T-helper 2 cell treated with Interferon-gamma antibody and Interleukin-4, amounts not matched to agents 5 μg/mL and 100 μg/mL, for 36 hours (primary cell): ENCODE measurements around the gene CAMKMT.

ENCODE experiments used
- DNase-seq: peaks from one replicate; pipeline ENCODE4 v3.0.0; 2021; ENCODE audit warnings: low spot score
- H3K27ac Mint-ChIP-seq: one replicate; pipeline ENCODE4 v1.8.0; 2021; ENCODE audit warnings: mild to moderate bottlenecking, mixed read lengths
- H3K27me3 Mint-ChIP-seq: one replicate; pipeline ENCODE4 v1.8.0; 2021; ENCODE audit warnings: low read depth, mixed read lengths
- H3K36me3 Mint-ChIP-seq: one replicate; pipeline ENCODE4 v1.8.0; 2021; ENCODE audit warnings: low read depth, mixed read lengths
- H3K4me1 Mint-ChIP-seq: one replicate; pipeline ENCODE4 v1.8.0; 2021; ENCODE audit warnings: low read depth, mixed read lengths
- H3K4me3 Mint-ChIP-seq: one replicate; pipeline ENCODE4 v1.8.0; 2022; ENCODE audit warnings: mild to moderate bottlenecking, moderate library complexity, mixed read lengths
- H3K9me3 Mint-ChIP-seq: one replicate; pipeline ENCODE4 v1.8.0; 2021; ENCODE audit warnings: mixed read lengths

Gene CAMKMT

GRCh38 chr2:44548221-44549098, 186.7 kb downstream of the CAMKMT start:
- Mint-ChIP-seq H3K27me3 (no peaks in the 10 kb centered on the region), H3K9me3 (no peaks in the 10 kb centered on the region), H3K27ac (no peak overlapping the region), H3K4me1 (peaks cover 8% of the 10 kb centered on the region), H3K36me3 (no peaks in the 10 kb centered on the region), H3K4me3 (no peak overlapping the region)
- DNase-seq: no peak

GRCh38 chr2:44549099-44549471, 187.3 kb downstream of the CAMKMT start:
- H3K27ac Mint-ChIP-seq: no peak overlapping the region
- no peaks in the 10 kb centered on the region for H3K27me3 Mint-ChIP-seq
- no peak for DNase-seq
- peaks cover 8% of the 10 kb centered on the region for H3K4me1 Mint-ChIP-seq
- no peaks in the 10 kb centered on the region for H3K9me3 Mint-ChIP-seq
- no peaks in the 10 kb centered on the region for H3K36me3 Mint-ChIP-seq
- H3K4me3 Mint-ChIP-seq: no peak overlapping the region

GRCh38 chr2:44549856-44550255, 188.1 kb downstream of the CAMKMT start:
- Mint-ChIP-seq H3K4me3 (no peak overlapping the region), H3K27me3 (no peaks in the 10 kb centered on the region), H3K27ac (no peak overlapping the region), H3K9me3 (no peaks in the 10 kb centered on the region), H3K36me3 (no peaks in the 10 kb centered on the region), H3K4me1 (peaks cover 8% of the 10 kb centered on the region)
- DNase-seq: no peak

- Mint-ChIP-seq H3K27me3 (no peaks in the 10 kb centered on the region), H3K27ac (no peak overlapping the region), H3K4me1 (peaks cover 8% of the 10 kb centered on the region), H3K9me3 (no peaks in the 10 kb centered on the region), H3K36me3 (no peaks in the 10 kb centered on the region), H3K4me3 (no peak overlapping the region)
- DNase-seq: no peak
These were observed 188.8 kb downstream of the CAMKMT start for GRCh38 chr2:44550561-44550960.

- no peak overlapping the region for H3K27ac Mint-ChIP-seq
- H3K4me1 Mint-ChIP-seq: peaks cover 8% of the 10 kb centered on the region
- no peak for DNase-seq
- H3K4me3 Mint-ChIP-seq: no peak overlapping the region
- H3K9me3 Mint-ChIP-seq: no peaks in the 10 kb centered on the region
- H3K36me3 Mint-ChIP-seq: peaks cover 1% of the 10 kb centered on the region
- H3K27me3 Mint-ChIP-seq: no peaks in the 10 kb centered on the region
These were observed 189.8 kb downstream of the CAMKMT start for GRCh38 chr2:44551497-44551896.

- Mint-ChIP-seq H3K36me3 (peaks cover 1% of the 10 kb centered on the region), H3K27me3 (no peaks in the 10 kb centered on the region), H3K4me3 (no peak overlapping the region), H3K27ac (no peak overlapping the region), H3K4me1 (peaks cover 8% of the 10 kb centered on the region), H3K9me3 (no peaks in the 10 kb centered on the region)
- no peak for DNase-seq
These were observed 191.7 kb downstream of the CAMKMT start for GRCh38 chr2:44553456-44553855.

- Mint-ChIP-seq H3K27me3 (no peaks in the 10 kb centered on the region), H3K4me1 (peaks cover 4% of the 10 kb centered on the region), H3K36me3 (peaks cover 1% of the 10 kb centered on the region), H3K27ac (no peak overlapping the region), H3K9me3 (no peaks in the 10 kb centered on the region), H3K4me3 (no peak overlapping the region)
- no peak for DNase-seq
These were observed 194.0 kb downstream of the CAMKMT start for GRCh38 chr2:44555700-44556099.

- Mint-ChIP-seq H3K27ac (no peak overlapping the region), H3K36me3 (peaks cover 1% of the 10 kb centered on the region), H3K4me3 (no peak overlapping the region), H3K4me1 (peaks cover 7% of the 10 kb centered on the region), H3K9me3 (no peaks in the 10 kb centered on the region), H3K27me3 (no peaks in the 10 kb centered on the region)
- no peak for DNase-seq
These were observed 197.4 kb downstream of the CAMKMT start for GRCh38 chr2:44559108-44559507.

GRCh38 chr2:44560352-44560751, 198.6 kb downstream of the CAMKMT start:
- Mint-ChIP-seq H3K4me3 (no peak overlapping the region), H3K36me3 (peaks cover 1% of the 10 kb centered on the region), H3K9me3 (no peaks in the 10 kb centered on the region), H3K27ac (no peak overlapping the region), H3K4me1 (peaks cover 7% of the 10 kb centered on the region), H3K27me3 (no peaks in the 10 kb centered on the region)
- no peak for DNase-seq

- H3K36me3 Mint-ChIP-seq: no peaks in the 10 kb centered on the region
- peaks cover 7% of the 10 kb centered on the region for H3K4me1 Mint-ChIP-seq
- no peak overlapping the region for H3K27ac Mint-ChIP-seq
- H3K4me3 Mint-ChIP-seq: no peak overlapping the region
- no peak for DNase-seq
- no peaks in the 10 kb centered on the region for H3K27me3 Mint-ChIP-seq
- H3K9me3 Mint-ChIP-seq: no peaks in the 10 kb centered on the region
These were observed 199.2 kb downstream of the CAMKMT start for GRCh38 chr2:44560941-44561340.

GRCh38 chr2:44562737-44563136, 201.0 kb downstream of the CAMKMT start:
- no peaks in the 10 kb centered on the region for H3K9me3 Mint-ChIP-seq
- H3K4me3 Mint-ChIP-seq: no peak overlapping the region

GRCh38 chr2:44564752-44565151, 203.0 kb downstream of the CAMKMT start:
- H3K9me3 Mint-ChIP-seq: no peaks in the 10 kb centered on the region
- peaks cover 7% of the 10 kb centered on the region for H3K4me1 Mint-ChIP-seq
- DNase-seq: no peak
- H3K36me3 Mint-ChIP-seq: no peaks in the 10 kb centered on the region
- no peak overlapping the region for H3K27ac Mint-ChIP-seq
- peaks cover 3% of the 10 kb centered on the region for H3K27me3 Mint-ChIP-seq
- no peak overlapping the region for H3K4me3 Mint-ChIP-seq

More at GRCh38 chr2:44562737-44563136, 201.0 kb downstream of the CAMKMT start:
- H3K36me3 Mint-ChIP-seq: no peaks in the 10 kb centered on the region
- H3K27me3 Mint-ChIP-seq: no peaks in the 10 kb centered on the region
- DNase-seq: no peak
- H3K27ac Mint-ChIP-seq: no peak overlapping the region
- peaks cover 7% of the 10 kb centered on the region for H3K4me1 Mint-ChIP-seq

- H3K9me3 Mint-ChIP-seq: no peaks in the 10 kb centered on the region
- H3K27me3 Mint-ChIP-seq: peaks cover 3% of the 10 kb centered on the region
- DNase-seq: no peak
- H3K4me3 Mint-ChIP-seq: no peak overlapping the region
- H3K36me3 Mint-ChIP-seq: no peaks in the 10 kb centered on the region
- H3K4me1 Mint-ChIP-seq: peaks cover 14% of the 10 kb centered on the region
- H3K27ac Mint-ChIP-seq: no peak overlapping the region
These were observed 204.3 kb downstream of the CAMKMT start for GRCh38 chr2:44566059-44566458.

GRCh38 chr2:44569491-44569890, 207.7 kb downstream of the CAMKMT start:
- no peak for DNase-seq
- Mint-ChIP-seq H3K36me3 (no peaks in the 10 kb centered on the region), H3K4me3 (no peak overlapping the region), H3K9me3 (no peaks in the 10 kb centered on the region), H3K27me3 (peaks cover 3% of the 10 kb centered on the region), H3K4me1 (peaks cover 13% of the 10 kb centered on the region), H3K27ac (no peak overlapping the region)

- no peak overlapping the region for H3K4me3 Mint-ChIP-seq
- H3K36me3 Mint-ChIP-seq: no peaks in the 10 kb centered on the region
- H3K27me3 Mint-ChIP-seq: peaks cover 3% of the 10 kb centered on the region
- no peak overlapping the region for H3K27ac Mint-ChIP-seq
- no peaks in the 10 kb centered on the region for H3K9me3 Mint-ChIP-seq
- peaks cover 13% of the 10 kb centered on the region for H3K4me1 Mint-ChIP-seq
- DNase-seq: no peak
These were observed 208.5 kb downstream of the CAMKMT start for GRCh38 chr2:44570271-44570670.
